ENCODE measurements around the gene KIF21A. TPM values are rescaled to one million over a fixed set of nuclear protein-coding genes. Genes with fewer than 3 reads are reported as not detected.

Gene KIF21A
- total and polyA plus RNA-seq, 12 donors = 5.8 to 29.7 (median 11.0) TPM

DNA sequence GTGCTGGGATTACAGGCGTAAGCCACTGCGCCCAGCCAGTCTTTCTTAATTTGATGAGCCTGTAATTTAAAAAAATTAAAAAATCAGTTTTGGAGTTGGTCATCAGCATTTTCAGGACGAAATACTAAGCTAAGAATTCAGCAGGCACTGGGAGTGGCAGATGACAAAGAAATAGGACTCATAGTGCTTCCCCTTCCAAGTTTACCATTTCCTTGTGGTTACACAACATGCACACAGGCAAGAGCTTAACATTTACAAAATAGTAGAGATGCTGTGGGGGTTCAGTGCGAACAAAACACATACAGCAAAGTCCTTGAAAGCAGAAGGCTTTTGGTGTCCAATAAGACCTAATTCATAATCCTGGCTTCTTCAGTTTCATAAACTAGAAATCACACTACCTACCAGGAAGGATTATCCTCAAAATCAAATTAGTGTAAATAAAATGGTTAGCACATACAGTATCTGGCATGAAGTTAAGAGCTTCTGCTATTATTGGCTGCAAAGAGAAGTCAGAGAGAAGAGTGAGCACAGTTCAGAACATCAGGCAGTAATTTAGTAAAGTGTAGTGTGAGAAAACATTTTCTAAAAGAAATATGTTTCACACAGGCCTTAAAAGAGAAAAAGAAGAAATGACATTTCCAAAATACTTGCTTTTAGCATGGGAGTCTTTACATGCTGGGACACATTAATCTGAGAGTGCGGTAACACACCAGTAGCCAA is 22.2 kb upstream of the KIF21A start:
- no peaks in the 10 kb centered on the region for H3K36me3 ChIP-seq (replicated peaks in 1 of 2)
- intact Hi-C loops (cut with DNase I) = no loop called here
- H3K27me3 ChIP-seq = no peaks in the 10 kb centered on the region
- H3K27ac ChIP-seq = no peak overlapping the region
- 76 to 89% (median 83%) methylated on average over 5 of the region's 5 CpGs for WGBS, 4 donors
- DNase-seq = no peak
- H3K9me3 ChIP-seq (replicated peaks in 1 of 3) = no peaks in the 10 kb centered on the region
- no peaks in the 10 kb centered on the region for H3K4me1 ChIP-seq (replicated peaks in 1 of 2)
- TF ChIP-seq, protein P1, sequence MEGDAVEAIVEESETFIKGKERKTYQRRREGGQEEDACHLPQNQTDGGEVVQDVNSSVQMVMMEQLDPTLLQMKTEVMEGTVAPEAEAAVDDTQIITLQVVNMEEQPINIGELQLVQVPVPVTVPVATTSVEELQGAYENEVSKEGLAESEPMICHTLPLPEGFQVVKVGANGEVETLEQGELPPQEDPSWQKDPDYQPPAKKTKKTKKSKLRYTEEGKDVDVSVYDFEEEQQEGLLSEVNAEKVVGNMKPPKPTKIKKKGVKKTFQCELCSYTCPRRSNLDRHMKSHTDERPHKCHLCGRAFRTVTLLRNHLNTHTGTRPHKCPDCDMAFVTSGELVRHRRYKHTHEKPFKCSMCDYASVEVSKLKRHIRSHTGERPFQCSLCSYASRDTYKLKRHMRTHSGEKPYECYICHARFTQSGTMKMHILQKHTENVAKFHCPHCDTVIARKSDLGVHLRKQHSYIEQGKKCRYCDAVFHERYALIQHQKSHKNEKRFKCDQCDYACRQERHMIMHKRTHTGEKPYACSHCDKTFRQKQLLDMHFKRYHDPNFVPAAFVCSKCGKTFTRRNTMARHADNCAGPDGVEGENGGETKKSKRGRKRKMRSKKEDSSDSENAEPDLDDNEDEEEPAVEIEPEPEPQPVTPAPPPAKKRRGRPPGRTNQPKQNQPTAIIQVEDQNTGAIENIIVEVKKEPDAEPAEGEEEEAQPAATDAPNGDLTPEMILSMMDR (IDR thresholded peaks at IDR 0.05) = no peak
- no peak for TF ChIP-seq POLR2A (IDR thresholded peaks at IDR 0.05)
- no peak overlapping the region for H3K4me3 ChIP-seq

DNA sequence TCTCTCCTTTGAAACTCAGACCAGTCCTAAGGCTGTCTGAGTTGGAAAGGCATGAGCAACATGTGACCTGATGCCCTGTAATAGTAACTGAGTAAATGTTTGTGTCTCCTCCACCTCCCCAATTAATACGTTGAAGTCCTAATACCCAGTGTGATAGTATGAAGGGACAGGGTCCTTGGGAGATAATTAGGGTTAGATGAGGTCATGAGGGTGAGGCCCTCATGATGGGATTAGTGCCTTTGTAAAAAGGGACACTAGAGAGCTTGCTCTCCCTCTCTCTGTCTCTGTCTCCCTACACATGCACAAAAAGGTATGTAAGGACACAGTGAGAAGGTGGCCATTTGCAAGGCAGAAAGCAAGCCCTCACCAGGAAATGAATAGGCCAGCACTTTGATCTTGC is 18.1 kb upstream of the KIF21A start:
- TF ChIP-seq, protein P1 (IDR thresholded peaks at IDR 0.05) = no peak
- no peak for TF ChIP-seq POLR2A (IDR thresholded peaks at IDR 0.05)
- H3K27me3 ChIP-seq = no peaks in the 10 kb centered on the region
- H3K9me3 ChIP-seq (replicated peaks in 1 of 3) = no peaks in the 10 kb centered on the region
- no peak overlapping the region for H3K27ac ChIP-seq
- intact Hi-C loops (cut with DNase I) = no loop called here
- no peak overlapping the region for H3K4me3 ChIP-seq
- H3K36me3 ChIP-seq (replicated peaks in 1 of 2) = no peaks in the 10 kb centered on the region
- 80 to 86% (median 84%) methylated on average over 1 of the region's 1 CpG for WGBS, 4 donors
- DNase-seq = no peak
- H3K4me1 ChIP-seq (replicated peaks in 1 of 2) = no peaks in the 10 kb centered on the region

DNA sequence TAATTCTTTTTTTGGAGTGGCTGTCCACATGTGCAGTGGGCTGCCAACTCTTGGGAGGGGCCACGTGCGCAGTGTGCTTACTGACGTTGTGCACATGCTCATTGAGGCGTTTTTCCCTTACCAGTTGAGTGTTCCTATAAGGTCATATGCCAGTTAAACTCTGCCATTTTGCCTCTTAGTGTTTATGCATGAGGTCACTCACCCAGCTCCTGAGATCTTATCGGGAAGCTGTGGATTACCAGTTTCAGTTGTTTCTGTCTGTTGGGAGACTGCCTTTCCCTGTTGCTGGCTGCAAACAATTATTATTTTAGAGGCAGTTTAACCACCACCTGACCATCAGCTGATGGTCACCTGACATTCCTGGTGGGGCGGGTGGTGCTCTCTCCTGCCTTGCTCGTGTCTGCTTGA is 16.1 kb upstream of the KIF21A start:
- Histone ChIP-seq H3K9me3 (replicated peaks in 1 of 3) (no peaks in the 10 kb centered on the region), H3K4me1 (replicated peaks in 1 of 2) (no peaks in the 10 kb centered on the region), H3K27me3 (no peaks in the 10 kb centered on the region), H3K4me3 (no peak overlapping the region), H3K36me3 (replicated peaks in 1 of 2) (no peaks in the 10 kb centered on the region), H3K27ac (no peak overlapping the region)
- WGBS, 4 donors = 77 to 90% (median 80%) methylated on average over 7 of the region's 7 CpGs
- no peak for DNase-seq
- TF ChIP-seq POLR2A (IDR thresholded peaks at IDR 0.05) = no peak
- TF ChIP-seq, protein P1 (IDR thresholded peaks at IDR 0.05) = no peak
- intact Hi-C loops (cut with DNase I) = no loop called here

DNA sequence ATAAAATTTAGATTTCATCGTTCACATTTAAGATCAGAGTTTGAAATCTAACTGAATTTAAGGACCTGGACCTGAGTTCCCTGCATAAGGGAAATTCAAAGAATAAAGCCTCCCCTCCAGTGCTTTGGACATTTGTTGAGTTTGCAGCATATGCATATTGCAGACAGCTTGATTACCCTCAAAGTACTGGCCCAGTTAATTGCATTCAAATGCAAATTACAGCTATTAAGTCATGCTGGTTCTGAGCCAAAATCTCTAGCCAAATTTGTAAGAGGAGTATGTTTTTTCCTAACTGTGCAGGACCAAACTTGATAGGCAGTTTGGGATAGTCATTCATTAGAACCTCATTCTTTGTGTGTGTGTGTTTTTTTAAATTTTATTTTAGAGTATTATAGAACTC is 9.1 kb upstream of the KIF21A start:
- no peaks in the 10 kb centered on the region for H3K4me1 ChIP-seq (replicated peaks in 1 of 2)
- H3K27ac ChIP-seq = no peak overlapping the region
- H3K9me3 ChIP-seq (replicated peaks in 1 of 3) = no peaks in the 10 kb centered on the region
- no peaks in the 10 kb centered on the region for H3K27me3 ChIP-seq
- intact Hi-C loops (cut with DNase I) = no loop called here
- 21 to 48% (median 25%) methylated on average over 1 of the region's 1 CpG for WGBS, 4 donors
- no peak for DNase-seq
- H3K4me3 ChIP-seq = no peak overlapping the region
- no peak for TF ChIP-seq POLR2A (IDR thresholded peaks at IDR 0.05)
- TF ChIP-seq, protein P1 (IDR thresholded peaks at IDR 0.05) = no peak
- H3K36me3 ChIP-seq (replicated peaks in 1 of 2) = no peaks in the 10 kb centered on the region
